Measurements from ENCODE around the gene NLRP8. TPM values are rescaled to one million over a fixed set of nuclear protein-coding genes. Genes with fewer than 3 reads are reported as not detected.

Gene NLRP8
- total RNA-seq, 1 experiment from 2014 or later, result not detected

GRCh38 chr19:56026769-56027168 lies 79.1 kb downstream of the NLRP8 start:
- Mint-ChIP-seq H3K27ac (no peak overlapping the region), H3K4me1 (no peaks in the 10 kb centered on the region), H3K4me3 (no peak overlapping the region), H3K9me3 (peaks cover 87 to 94% of the 10 kb centered on the region in 2 experiments), H3K36me3 (ENCODE audit: insufficient read depth in 1 of 3, low read depth in 3 of 3) (peaks cover 17 to 31% (median 17%) of the 10 kb centered on the region in 3 experiments), H3K27me3 (ENCODE audit: low read depth) (peaks cover 7% of the 10 kb centered on the region)
- H3K18ac ChIP-seq (ENCODE audit: insufficient read length, low read depth, low read length), result no peak overlapping the region
- no peak for TF ChIP-seq CTCF (conservative IDR thresholded peaks at IDR 0.05)
- no CpG with 5 or more reads among the region's 15 CpGs for WGBS (ENCODE audit: extremely low coverage, insufficient read length, low lambda C conversion rate)
- H3K23me2 ChIP-seq (ENCODE audit: insufficient read length, low read depth, low read length, poor library complexity, severe bottlenecking), result peaks cover 2% of the 10 kb centered on the region
- H4K8ac ChIP-seq (replicated peaks; ENCODE audit: insufficient read length, low read depth, low read length), result no peak overlapping the region
- H3K56ac ChIP-seq (ENCODE audit: insufficient read length, low read depth, low read length), result no peak overlapping the region
- H3T11ph ChIP-seq (ENCODE audit: low read length), result no peak overlapping the region
- H3K9ac ChIP-seq (ENCODE audit: extremely low read depth, insufficient read length, low read length), result no peak overlapping the region
- no peak overlapping the region for H3K27ac ChIP-seq (ENCODE audit: insufficient read length, low read depth, low read length)
- no peaks in the 10 kb centered on the region for H3K4me1 ChIP-seq (ENCODE audit: insufficient read depth, low read length)
- no peak overlapping the region for H2BK20ac ChIP-seq (ENCODE audit: low read depth, low read length, poor library complexity, severe bottlenecking)
- H2BK15ac ChIP-seq (ENCODE audit: low read depth, low read length), result no peak overlapping the region
- DNase-seq, result no peak
- no peak overlapping the region for H2BK5ac ChIP-seq (ENCODE audit: insufficient read length, low read length)
- no peak overlapping the region for H3K23ac ChIP-seq (ENCODE audit: insufficient read length, low read depth, low read length)
- no peak overlapping the region for H4K5ac ChIP-seq (ENCODE audit: insufficient read length, low read depth, low read length)
- no peak overlapping the region for H2BK12ac ChIP-seq (ENCODE audit: insufficient read length, low read depth, low read length)
- no peak overlapping the region for H2AK5ac ChIP-seq (ENCODE audit: insufficient read length, low read length)
- H3K79me1 ChIP-seq (ENCODE audit: insufficient read depth, low read depth, low read length, poor library complexity, severe bottlenecking), result no peaks in the 10 kb centered on the region
- H3K14ac ChIP-seq (ENCODE audit: insufficient read depth, low read length), result no peak overlapping the region
- H4K20me1 ChIP-seq (ENCODE audit: control insufficient read depth, insufficient read depth, insufficient read length), result no peaks in the 10 kb centered on the region
- H4K91ac ChIP-seq (ENCODE audit: insufficient read length, low read depth, low read length), result no peak overlapping the region
- H3K27me3 ChIP-seq (ENCODE audit: insufficient read depth, low read length), result no peaks in the 10 kb centered on the region
- no peak overlapping the region for H2AFZ ChIP-seq (ENCODE audit: low read length)
- no peak overlapping the region for H2BK120ac ChIP-seq (ENCODE audit: low read depth, low read length, poor library complexity, severe bottlenecking)
- no peak overlapping the region for H3K4ac ChIP-seq (ENCODE audit: low read depth, low read length)
- peaks cover 88% of the 10 kb centered on the region for H3K9me3 ChIP-seq (ENCODE audit: control insufficient read depth, low read depth, low read length)
- no peak overlapping the region for H3K4me2 ChIP-seq (ENCODE audit: insufficient read depth, insufficient read length, low read length)
- H3K79me2 ChIP-seq (ENCODE audit: insufficient read depth, low read length), result no peaks in the 10 kb centered on the region

Other genes with a start within 250 kb of the NLRP8 start
- gene NLRP9, start 209.4 kb upstream of the NLRP8 start, total RNA-seq (2021), result not detected in 2 replicates
- not detected in 2 replicates for gene RFPL4A, start 188.7 kb upstream of the NLRP8 start, total RNA-seq (2021)
- not detected in 2 replicates for gene RFPL4AL1, start 178.7 kb upstream of the NLRP8 start, total RNA-seq (2021)
- not detected in 2 replicates for gene NLRP11, start 115.8 kb upstream of the NLRP8 start, total RNA-seq (2021)
- not detected in 2 replicates for gene NLRP4, start 111.3 kb upstream of the NLRP8 start, total RNA-seq (2021)
- gene NLRP13, start 15.5 kb upstream of the NLRP8 start, total RNA-seq (2021), result not detected in 2 replicates
- gene NLRP5, start 38.9 kb downstream of the NLRP8 start, total RNA-seq (2021), result not detected in 2 replicates
- 54.6 and 55.8 TPM in 2 replicates for gene ZNF787, start 173.5 kb downstream of the NLRP8 start, total RNA-seq (2021)
- 48.8 and 49.7 TPM in 2 replicates for gene ZNF444, start 193.5 kb downstream of the NLRP8 start, total RNA-seq (2021)
- gene GALP, start 228.2 kb downstream of the NLRP8 start, total RNA-seq (2021), result not detected in 2 replicates
- gene ZSCAN5B, start 250.0 kb downstream of the NLRP8 start, total RNA-seq (2021), result 0.13 TPM in 1 of 2 replicates, not detected in the other